ENCODE measurements around the gene CDH13. TPM values are rescaled to one million over a fixed set of nuclear protein-coding genes. Genes with fewer than 3 reads are reported as not detected.

Gene CDH13
- total RNA-seq, 1 experiment from 2014 or later: 2.1 TPM

GRCh38 chr16:83348991-83349390, 722.2 kb downstream of the CDH13 start:
- Histone ChIP-seq H3K9me3 (ENCODE audit: low read depth, low read length, poor library complexity, severe bottlenecking) (no peaks in the 10 kb centered on the region), H3K27me3 (replicated peaks; ENCODE audit: insufficient read depth, low read depth, low read length, poor library complexity) (peaks cover 28% of the 10 kb centered on the region), H3K4me3 (ENCODE audit: low read depth, low read length, poor library complexity, severe bottlenecking) (no peak overlapping the region), H3K36me3 (ENCODE audit: insufficient read depth, low read length, poor library complexity, severe bottlenecking) (no peaks in the 10 kb centered on the region), H3K27ac (ENCODE audit: low read depth, low read length, poor library complexity, severe bottlenecking) (no peak overlapping the region), H3K4me1 (ENCODE audit: insufficient read depth, low read length, poor library complexity, severe bottlenecking) (no peaks in the 10 kb centered on the region)
- no TSS peak for BruUV-seq (replicated peaks)
- intact Hi-C loops (cut with micrococcal nuclease; ENCODE audit: unreplicated experiment): no loop called here
- ChIA-PET POLR2A (ENCODE audit: low non-redundant PET) (no interaction called here), CTCF (no interaction called here)
- DNase-seq (ENCODE audit: low spot score): no peak
- TF ChIP-seq CTCF (conservative IDR thresholded peaks at IDR 0.05; ENCODE audit: low read depth, low read length): no peak
- TF ChIP-seq EZH2 (IDR thresholded peaks at IDR 0.05; ENCODE audit: borderline replicate concordance, low read depth, low read length, poor library complexity, severe bottlenecking): no peak

- no peak for DNase-seq (ENCODE audit: low spot score)
- Histone ChIP-seq H3K4me3 (ENCODE audit: low read depth, low read length, poor library complexity, severe bottlenecking) (no peak overlapping the region), H3K36me3 (ENCODE audit: insufficient read depth, low read length, poor library complexity, severe bottlenecking) (no peaks in the 10 kb centered on the region), H3K27ac (ENCODE audit: low read depth, low read length, poor library complexity, severe bottlenecking) (no peak overlapping the region), H3K9me3 (ENCODE audit: low read depth, low read length, poor library complexity, severe bottlenecking) (no peaks in the 10 kb centered on the region), H3K4me1 (ENCODE audit: insufficient read depth, low read length, poor library complexity, severe bottlenecking) (no peaks in the 10 kb centered on the region), H3K27me3 (replicated peaks; ENCODE audit: insufficient read depth, low read depth, low read length, poor library complexity) (peaks cover 15% of the 10 kb centered on the region)
- CTCF ChIA-PET: no interaction called here
- no TSS peak for BruUV-seq (replicated peaks)
- no peak for TF ChIP-seq CTCF (conservative IDR thresholded peaks at IDR 0.05; ENCODE audit: low read depth, low read length)
- no peak for TF ChIP-seq EZH2 (IDR thresholded peaks at IDR 0.05; ENCODE audit: borderline replicate concordance, low read depth, low read length, poor library complexity, severe bottlenecking)
- intact Hi-C loops (cut with micrococcal nuclease; ENCODE audit: unreplicated experiment): no loop called here
- POLR2A ChIA-PET (ENCODE audit: low non-redundant PET): no interaction called here
Measured at GRCh38 chr16:83350481-83350880, 723.7 kb downstream of the CDH13 start.

- intact Hi-C loops (cut with micrococcal nuclease; ENCODE audit: unreplicated experiment): no loop called here
- H3K4me1 ChIP-seq (ENCODE audit: insufficient read depth, low read length, poor library complexity, severe bottlenecking): no peaks in the 10 kb centered on the region
- no peaks in the 10 kb centered on the region for H3K36me3 ChIP-seq (ENCODE audit: insufficient read depth, low read length, poor library complexity, severe bottlenecking)
- BruUV-seq (replicated peaks): no TSS peak
- no peak for DNase-seq (ENCODE audit: low spot score)
- ChIA-PET POLR2A (ENCODE audit: low non-redundant PET) (no interaction called here), CTCF (no interaction called here)
- H3K27me3 ChIP-seq (replicated peaks; ENCODE audit: insufficient read depth, low read depth, low read length, poor library complexity): peaks cover 4% of the 10 kb centered on the region
- H3K27ac ChIP-seq (ENCODE audit: low read depth, low read length, poor library complexity, severe bottlenecking): no peak overlapping the region
- no peaks in the 10 kb centered on the region for H3K9me3 ChIP-seq (ENCODE audit: low read depth, low read length, poor library complexity, severe bottlenecking)
- no peak overlapping the region for H3K4me3 ChIP-seq (ENCODE audit: low read depth, low read length, poor library complexity, severe bottlenecking)
- TF ChIP-seq EZH2 (IDR thresholded peaks at IDR 0.05; ENCODE audit: borderline replicate concordance, low read depth, low read length, poor library complexity, severe bottlenecking) (no peak), CTCF (conservative IDR thresholded peaks at IDR 0.05; ENCODE audit: low read depth, low read length) (no peak)
Measured at GRCh38 chr16:83351846-83352245, 725.1 kb downstream of the CDH13 start.

Data from A673 (cell line).